NCI-H446 treated with DMSO at 0.1 percent for 48 hours (cell line): Measurements from ENCODE around the gene GNG2.

ENCODE experiments used
- DNase-seq: peaks from one replicate; lab custom pipeline; 2025; lab: John Stamatoyannopoulos, UW

The GNG2 gene

GRCh38 chr14:51856792-51857296 lies 3.6 kb upstream of the GNG2 start:
- DNase-seq, result no peak

GRCh38 chr14:51859131-51859530 lies 1.3 kb upstream of the GNG2 start:
- no peak for DNase-seq

- no peak for DNase-seq
Measured at GRCh38 chr14:51860825-51861499, 550 bp downstream of the GNG2 start.

GRCh38 chr14:51862176-51862796 lies 1.9 kb downstream of the GNG2 start:
- no peak for DNase-seq

GRCh38 chr14:51862860-51863259 lies 2.4 kb downstream of the GNG2 start:
- DNase-seq, result no peak

- no peak for DNase-seq
Measured at GRCh38 chr14:51865953-51866747, 5.7 kb downstream of the GNG2 start.

GRCh38 chr14:51867741-51868140 lies 7.3 kb downstream of the GNG2 start:
- DNase-seq, result no peak

- no peak for DNase-seq
Measured at GRCh38 chr14:51868405-51868804, 8.0 kb downstream of the GNG2 start.

GRCh38 chr14:51869411-51870100 lies 9.1 kb downstream of the GNG2 start:
- DNase-seq, result no peak

- no peak for DNase-seq
Measured at GRCh38 chr14:51870606-51871005, 10.2 kb downstream of the GNG2 start.

- no peak for DNase-seq
Measured at GRCh38 chr14:51871846-51872245, 11.4 kb downstream of the GNG2 start.

GRCh38 chr14:51872396-51872795 lies 12.0 kb downstream of the GNG2 start:
- DNase-seq, result no peak

- peak; percentile 81 for DNase-seq
Measured at GRCh38 chr14:51873221-51873893, 12.9 kb downstream of the GNG2 start.

GRCh38 chr14:51877810-51878209 lies 17.4 kb downstream of the GNG2 start:
- DNase-seq, result no peak

- no peak for DNase-seq
Measured at GRCh38 chr14:51879170-51879569, 18.8 kb downstream of the GNG2 start.

- DNase-seq, result no peak
Measured at GRCh38 chr14:51880835-51881580, 20.6 kb downstream of the GNG2 start.

GRCh38 chr14:51881636-51882035 lies 21.2 kb downstream of the GNG2 start:
- no peak for DNase-seq

GRCh38 chr14:51883232-51883631 lies 22.8 kb downstream of the GNG2 start:
- DNase-seq, result no peak

GRCh38 chr14:51884086-51884927 lies 23.9 kb downstream of the GNG2 start:
- DNase-seq, result no peak

- DNase-seq, result no peak
Measured at GRCh38 chr14:51889851-51890250, 29.4 kb downstream of the GNG2 start.
